ENCODE data around the gene LGI2.
"Not testable (repeated sequence)": the region's sequence is repeated elsewhere in the genome, so short reads cannot be mapped to it uniquely, and the experiment has no call there.

The LGI2 gene

GRCh38 chr4:25050370-25051078, 19.8 kb upstream of the LGI2 start:
- DNase-seq (ENCODE audit: low read depth in 2 of 2): no peak

DNA sequence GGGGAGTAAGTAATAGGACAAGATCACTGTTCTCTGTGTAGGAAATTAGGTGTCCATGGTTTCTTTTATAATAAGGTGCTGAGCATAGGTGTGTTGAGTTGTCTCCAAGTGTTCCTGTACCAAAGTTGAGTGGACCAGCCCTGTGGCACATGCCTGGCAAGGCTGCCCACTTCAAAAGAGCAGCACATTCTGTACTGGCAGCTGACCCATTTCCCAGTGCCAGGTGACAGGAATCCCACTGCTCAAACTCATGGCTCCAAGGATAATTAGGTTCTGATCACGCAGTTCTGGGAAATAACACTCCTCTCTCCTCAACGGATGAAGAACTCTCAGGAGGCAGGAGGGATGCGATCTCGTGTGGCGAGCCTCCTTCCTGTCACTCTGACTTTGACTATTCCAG, 12.8 kb upstream of the LGI2 start:
- DNase-seq (ENCODE audit: low read depth in 2 of 2): no peak

DNA sequence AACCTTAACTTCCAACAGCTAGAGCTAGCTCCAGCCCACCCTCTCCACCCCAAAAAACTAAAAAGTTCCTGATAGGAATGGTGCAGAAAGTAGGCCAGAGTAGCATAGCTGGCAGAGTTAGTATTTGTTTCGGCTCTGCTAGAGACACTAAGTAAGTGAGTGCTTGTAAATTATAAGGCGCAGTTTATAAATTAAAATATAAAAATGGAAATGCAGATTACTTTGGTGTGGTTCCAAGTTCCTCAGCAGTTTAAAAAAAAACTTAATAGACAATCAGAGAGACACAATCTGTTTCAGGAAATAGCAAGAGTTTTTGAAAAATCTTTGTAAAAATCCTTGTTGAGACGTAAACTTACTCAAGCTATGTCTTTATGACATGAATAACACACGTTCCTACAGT, 2.8 kb upstream of the LGI2 start:
- no peak for DNase-seq (ENCODE audit: low read depth in 2 of 2)

DNA sequence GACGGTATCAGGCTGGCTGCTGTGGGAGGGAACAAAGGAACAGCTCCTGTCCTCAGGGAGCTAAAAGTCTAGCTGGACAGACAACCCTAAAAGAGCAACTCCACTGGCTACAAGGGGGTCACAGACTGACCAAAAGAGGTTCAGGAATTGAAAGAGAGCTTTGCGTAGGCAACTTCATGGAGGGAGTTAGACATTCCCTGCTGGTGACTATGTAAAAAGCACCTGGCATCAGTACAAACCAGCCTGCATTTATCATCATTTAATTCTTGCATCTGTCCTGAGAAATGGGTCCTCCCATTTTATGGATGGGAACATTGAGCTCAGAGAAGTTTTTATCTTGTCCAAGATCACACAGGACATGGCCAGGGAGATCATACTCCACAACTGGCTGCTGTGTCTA, 1.4 kb upstream of the LGI2 start:
- DNase-seq (ENCODE audit: low read depth in 2 of 2): no peak

DNA sequence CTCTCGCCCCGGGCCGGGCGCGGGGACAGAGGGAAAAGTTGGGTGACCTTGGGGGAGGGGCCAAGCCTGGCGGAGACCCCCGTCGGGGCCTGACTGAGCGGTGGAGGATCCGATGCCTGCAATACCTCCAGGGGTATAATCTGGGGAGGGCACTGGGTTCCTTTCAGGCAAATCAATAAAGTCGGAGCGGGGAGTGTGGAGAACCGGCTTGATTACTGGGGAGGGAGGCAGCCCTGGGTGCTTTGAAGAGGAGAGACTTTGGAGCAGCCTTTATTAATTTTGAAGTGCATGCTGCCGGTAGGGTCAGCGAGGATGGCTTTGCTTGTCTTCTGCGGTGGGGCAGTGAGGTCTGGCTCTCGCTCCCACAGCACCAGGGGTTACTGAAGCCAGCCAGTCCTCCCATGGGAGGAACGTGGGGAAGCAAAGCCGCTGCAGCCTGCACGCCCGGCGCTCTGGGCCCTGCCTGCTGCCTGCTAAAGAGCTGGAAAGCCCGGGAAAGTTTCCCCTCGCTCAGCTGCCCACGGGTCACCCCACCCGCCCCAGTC, 403 bp upstream of the LGI2 start:
- no peak for DNase-seq (ENCODE audit: low read depth in 2 of 2)

DNA sequence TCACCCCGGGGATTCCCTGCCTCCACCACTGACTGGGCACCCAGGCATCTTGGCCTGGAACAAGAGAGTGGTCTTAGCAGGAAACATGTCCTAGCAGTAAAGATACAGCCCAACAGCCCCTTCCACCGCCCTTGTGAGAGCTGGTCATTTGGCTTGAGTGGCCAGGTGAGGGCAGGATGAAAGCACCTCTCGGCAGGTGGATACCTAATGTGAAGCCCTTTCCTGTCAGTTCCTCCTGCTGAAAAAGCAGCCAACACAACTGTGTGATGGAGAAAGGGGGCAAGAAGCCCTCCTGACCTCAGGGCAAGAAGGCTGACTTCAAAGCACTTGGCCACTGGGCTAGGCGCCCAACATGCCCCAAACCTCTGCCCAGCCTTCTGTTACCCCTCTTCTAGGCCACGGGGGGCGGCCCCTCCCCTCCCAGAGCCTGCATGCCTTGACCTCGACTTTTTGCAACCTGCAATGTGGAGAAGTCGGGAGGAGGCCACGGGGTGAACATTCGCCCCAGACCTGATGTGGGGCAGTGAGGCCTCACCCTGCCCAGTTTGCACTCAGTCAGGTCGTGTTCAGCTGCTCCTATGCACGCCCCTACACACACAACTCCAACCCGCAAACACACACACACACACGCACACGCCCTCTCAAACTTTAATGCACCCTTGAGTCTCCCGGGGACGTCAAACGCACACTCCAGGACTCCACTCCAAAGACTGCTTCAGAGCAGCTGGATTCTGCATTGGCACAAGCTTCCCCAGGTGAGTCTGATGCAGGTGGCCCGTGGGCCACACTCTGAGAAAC, 1.1 kb downstream of the LGI2 start:
- DNase-seq (ENCODE audit: low read depth in 2 of 2): no peak

DNA sequence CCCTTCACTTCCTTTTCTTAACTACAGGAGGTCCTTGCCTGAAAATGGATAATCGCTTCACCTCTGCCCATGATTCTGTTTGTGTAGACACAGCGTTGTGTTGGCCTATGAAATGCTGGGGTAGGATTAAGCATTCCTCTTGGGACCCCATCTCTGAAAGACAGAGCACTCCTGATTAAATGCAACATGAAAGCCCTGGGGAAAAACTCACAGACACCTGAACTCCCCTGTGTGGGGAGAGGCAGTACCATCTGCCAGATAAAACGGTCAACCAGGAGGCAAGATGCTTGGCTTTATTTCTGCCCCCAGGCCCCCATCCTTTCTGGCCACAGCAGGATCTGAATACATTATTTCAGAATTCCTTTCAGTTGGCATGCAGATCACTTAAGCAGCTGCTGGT, 1.9 kb downstream of the LGI2 start:
- DNase-seq (ENCODE audit: low read depth in 2 of 2): no peak

DNA sequence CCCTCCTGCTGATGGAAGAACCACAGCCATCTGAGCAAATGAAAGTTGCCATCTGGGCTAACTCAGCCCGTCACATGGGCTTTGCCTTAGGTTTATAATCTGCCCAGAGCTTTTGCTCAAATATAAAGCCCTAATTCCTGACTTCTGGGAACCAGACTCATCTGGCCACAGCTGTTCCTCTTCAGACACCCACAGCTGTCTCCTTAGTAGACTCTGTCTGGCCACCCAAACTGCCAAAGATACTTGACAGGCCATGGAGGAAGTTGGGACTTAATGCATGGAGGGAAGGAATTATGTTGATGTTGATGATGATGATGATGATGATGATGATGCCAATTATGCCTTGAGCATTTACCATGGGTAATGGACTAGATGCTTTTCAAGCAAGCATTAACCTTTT, 8.0 kb downstream of the LGI2 start:
- no peak for DNase-seq (ENCODE audit: low read depth in 2 of 2)

- no peak for DNase-seq (ENCODE audit: low read depth in 2 of 2)
Measured at GRCh38 chr4:25021216-25021615, 9.5 kb downstream of the LGI2 start.

GRCh38 chr4:25020236-25020635, 10.5 kb downstream of the LGI2 start:
- no peak for DNase-seq (ENCODE audit: low read depth in 2 of 2)

DNA sequence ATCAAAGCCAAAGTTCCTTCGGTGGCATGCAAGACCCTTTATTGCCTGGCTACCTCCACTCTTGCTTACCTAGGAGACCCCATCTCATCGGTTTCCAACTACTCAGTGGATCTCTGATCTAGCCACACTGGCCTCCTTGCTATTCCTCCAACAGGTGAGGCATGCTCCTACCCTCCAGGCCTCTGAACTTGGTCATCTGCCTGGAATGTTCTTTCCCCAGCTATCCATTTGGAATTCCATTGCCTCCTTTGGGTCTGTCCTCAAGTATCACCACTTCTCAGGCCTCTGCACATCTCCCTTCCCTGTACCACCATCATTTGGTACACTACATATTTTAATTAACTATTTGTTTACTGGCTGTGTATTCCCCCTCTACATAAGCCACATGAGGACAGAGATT, 11.2 kb downstream of the LGI2 start:
- no peak for DNase-seq (ENCODE audit: low read depth in 2 of 2)

- DNase-seq (ENCODE audit: low read depth in 2 of 2): no peak
Measured at GRCh38 chr4:25015012-25015411, 15.7 kb downstream of the LGI2 start.

DNA sequence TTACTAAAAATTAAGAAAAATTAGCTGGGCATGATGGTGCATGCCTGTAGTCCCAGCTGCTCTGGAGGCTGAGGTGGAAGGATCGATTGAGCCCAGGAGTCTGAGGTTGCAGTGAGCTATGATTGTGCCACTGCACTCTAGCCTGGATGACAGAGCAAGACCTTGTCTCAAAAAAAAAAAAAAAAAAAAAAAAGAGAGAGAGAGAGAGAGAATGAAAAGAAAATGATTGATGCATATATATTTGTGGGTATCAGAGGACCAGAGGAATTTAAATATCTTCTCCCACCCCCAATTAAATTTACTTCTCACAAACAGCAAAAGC, 16.1 kb downstream of the LGI2 start:
- not testable (repeated sequence) for DNase-seq (ENCODE audit: low read depth in 2 of 2)

GRCh38 chr4:25013756-25014661, 16.7 kb downstream of the LGI2 start:
- no peak for DNase-seq (ENCODE audit: low read depth in 2 of 2)

- no peak for DNase-seq (ENCODE audit: low read depth in 2 of 2)
Measured at GRCh38 chr4:25012655-25013054, 18.1 kb downstream of the LGI2 start.

DNA sequence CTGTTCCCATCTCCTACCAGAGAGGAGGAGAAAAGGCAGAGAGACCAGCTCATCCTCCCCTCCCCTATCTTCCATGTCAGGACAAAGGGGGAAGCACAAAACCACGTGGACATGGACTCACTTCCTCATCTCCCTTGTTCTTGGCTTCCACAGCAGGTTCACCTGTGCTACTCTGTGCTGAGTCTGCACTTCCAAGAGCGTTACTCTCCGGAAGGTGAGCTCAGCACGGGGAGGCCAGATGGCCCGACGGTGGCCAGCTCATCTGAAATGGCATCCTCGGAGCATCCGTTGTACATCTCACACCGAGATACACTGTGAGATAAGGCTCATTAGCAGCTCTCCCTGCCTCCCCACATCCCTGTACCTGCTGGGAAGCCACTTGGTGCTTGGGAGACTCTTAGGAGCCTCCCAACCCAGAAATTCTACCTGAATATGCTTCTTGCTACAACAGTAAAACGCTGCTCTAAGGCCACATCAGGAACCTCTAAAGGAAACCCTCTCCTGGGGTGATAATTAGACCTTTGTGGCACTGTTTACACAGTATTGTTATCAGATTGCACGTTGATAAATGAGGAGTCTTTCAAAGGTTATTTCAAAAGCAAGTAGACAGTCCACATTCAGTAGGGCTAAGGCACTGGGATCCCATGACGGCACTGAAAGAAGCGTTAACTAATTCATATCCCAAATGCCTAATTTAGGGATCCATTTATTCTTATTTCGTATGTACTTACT, 19.4 kb downstream of the LGI2 start:
- no peak for DNase-seq (ENCODE audit: low read depth in 2 of 2)

GRCh38 chr4:25007598-25007997, 23.1 kb downstream of the LGI2 start:
- no peak for DNase-seq (ENCODE audit: low read depth in 2 of 2)

GRCh38 chr4:25002681-25003080, 28.1 kb downstream of the LGI2 start:
- DNase-seq (ENCODE audit: low read depth in 2 of 2): no peak

DNA sequence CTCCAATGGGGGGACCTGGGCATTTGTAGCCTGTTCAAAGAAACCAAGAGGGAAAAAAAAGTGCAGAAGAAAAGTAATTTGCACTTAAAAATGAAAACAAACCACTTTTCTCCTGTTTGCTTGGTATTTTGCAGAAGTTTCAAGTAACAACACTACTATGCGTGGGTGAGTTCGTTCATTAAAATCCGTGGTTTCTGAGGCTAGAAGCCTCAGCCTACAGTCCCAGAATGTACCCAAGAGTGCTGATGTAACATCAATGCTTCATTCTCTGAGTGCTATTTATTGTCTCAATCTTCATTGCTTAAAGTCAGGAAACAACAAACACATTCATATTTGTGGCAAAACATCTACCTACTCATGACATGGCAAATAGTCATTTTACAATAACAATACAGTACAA, 29.2 kb downstream of the LGI2 start:
- no peak for DNase-seq (ENCODE audit: low read depth in 2 of 2)

DNA sequence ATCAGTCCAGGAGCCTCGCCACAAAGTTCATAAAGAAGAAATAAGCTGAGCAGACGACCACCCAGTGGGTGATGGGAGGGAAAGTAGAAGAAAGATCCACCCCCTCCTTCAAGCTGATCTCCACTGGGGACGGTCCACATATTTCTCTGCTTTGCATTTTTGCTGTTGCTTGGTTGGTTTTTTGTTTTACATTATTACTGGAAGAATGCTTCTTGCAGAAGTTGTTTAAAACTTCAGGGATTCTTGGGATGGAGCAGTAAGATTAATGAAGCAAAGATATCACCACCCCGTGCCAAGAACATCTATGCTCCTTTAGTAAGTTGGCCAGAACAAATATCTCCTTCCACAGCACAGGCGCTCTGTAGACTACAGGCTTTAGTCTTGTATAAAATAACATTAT, 30.1 kb downstream of the LGI2 start:
- no peak for DNase-seq (ENCODE audit: low read depth in 2 of 2)

GRCh38 chr4:24999392-25000089, 31.2 kb downstream of the LGI2 start:
- DNase-seq (ENCODE audit: low read depth in 2 of 2): no peak
